Measurements from ENCODE around the gene ADK. TPM values are rescaled to one million over a fixed set of nuclear protein-coding genes. Genes with fewer than 3 reads are reported as not detected.

ADK gene
- total and polyA plus RNA-seq, 2 experiments from 2014 or later, result 39.9 to 53.0 TPM

GRCh38 chr10:74300666-74301065 lies 149.6 kb downstream of the ADK start (continued):
- TF ChIP-seq, protein P1, sequence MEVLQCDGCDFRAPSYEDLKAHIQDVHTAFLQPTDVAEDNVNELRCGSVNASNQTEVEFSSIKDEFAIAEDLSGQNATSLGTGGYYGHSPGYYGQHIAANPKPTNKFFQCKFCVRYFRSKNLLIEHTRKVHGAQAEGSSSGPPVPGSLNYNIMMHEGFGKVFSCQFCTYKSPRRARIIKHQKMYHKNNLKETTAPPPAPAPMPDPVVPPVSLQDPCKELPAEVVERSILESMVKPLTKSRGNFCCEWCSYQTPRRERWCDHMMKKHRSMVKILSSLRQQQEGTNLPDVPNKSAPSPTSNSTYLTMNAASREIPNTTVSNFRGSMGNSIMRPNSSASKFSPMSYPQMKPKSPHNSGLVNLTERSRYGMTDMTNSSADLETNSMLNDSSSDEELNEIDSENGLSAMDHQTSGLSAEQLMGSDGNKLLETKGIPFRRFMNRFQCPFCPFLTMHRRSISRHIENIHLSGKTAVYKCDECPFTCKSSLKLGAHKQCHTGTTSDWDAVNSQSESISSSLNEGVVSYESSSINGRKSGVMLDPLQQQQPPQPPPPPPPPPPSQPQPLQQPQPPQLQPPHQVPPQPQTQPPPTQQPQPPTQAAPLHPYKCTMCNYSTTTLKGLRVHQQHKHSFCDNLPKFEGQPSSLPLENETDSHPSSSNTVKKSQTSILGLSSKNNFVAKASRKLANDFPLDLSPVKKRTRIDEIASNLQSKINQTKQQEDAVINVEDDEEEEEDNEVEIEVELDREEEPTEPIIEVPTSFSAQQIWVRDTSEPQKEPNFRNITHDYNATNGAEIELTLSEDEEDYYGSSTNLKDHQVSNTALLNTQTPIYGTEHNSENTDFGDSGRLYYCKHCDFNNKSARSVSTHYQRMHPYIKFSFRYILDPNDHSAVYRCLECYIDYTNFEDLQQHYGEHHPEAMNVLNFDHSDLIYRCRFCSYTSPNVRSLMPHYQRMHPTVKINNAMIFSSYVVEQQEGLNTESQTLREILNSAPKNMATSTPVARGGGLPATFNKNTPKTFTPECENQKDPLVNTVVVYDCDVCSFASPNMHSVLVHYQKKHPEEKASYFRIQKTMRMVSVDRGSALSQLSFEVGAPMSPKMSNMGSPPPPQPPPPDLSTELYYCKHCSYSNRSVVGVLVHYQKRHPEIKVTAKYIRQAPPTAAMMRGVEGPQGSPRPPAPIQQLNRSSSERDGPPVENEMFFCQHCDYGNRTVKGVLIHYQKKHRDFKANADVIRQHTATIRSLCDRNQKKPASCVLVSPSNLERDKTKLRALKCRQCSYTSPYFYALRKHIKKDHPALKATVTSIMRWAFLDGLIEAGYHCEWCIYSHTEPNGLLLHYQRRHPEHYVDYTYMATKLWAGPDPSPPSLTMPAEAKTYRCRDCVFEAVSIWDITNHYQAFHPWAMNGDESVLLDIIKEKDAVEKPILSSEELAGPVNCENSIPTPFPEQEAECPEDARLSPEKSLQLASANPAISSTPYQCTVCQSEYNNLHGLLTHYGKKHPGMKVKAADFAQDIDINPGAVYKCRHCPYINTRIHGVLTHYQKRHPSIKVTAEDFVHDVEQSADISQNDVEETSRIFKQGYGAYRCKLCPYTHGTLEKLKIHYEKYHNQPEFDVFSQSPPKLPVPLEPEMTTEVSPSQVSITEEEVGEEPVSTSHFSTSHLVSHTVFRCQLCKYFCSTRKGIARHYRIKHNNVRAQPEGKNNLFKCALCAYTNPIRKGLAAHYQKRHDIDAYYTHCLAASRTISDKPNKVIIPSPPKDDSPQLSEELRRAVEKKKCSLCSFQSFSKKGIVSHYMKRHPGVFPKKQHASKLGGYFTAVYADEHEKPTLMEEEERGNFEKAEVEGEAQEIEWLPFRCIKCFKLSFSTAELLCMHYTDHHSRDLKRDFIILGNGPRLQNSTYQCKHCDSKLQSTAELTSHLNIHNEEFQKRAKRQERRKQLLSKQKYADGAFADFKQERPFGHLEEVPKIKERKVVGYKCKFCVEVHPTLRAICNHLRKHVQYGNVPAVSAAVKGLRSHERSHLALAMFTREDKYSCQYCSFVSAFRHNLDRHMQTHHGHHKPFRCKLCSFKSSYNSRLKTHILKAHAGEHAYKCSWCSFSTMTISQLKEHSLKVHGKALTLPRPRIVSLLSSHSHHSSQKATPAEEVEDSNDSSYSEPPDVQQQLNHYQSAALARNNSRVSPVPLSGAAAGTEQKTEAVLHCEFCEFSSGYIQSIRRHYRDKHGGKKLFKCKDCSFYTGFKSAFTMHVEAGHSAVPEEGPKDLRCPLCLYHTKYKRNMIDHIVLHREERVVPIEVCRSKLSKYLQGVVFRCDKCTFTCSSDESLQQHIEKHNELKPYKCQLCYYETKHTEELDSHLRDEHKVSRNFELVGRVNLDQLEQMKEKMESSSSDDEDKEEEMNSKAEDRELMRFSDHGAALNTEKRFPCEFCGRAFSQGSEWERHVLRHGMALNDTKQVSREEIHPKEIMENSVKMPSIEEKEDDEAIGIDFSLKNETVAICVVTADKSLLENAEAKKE (CRISPR knock-in tag; IDR thresholded peaks at IDR 0.05), result no peak
- no peak for TF ChIP-seq EZH2phosphoT487 (IDR thresholded peaks at IDR 0.05; ENCODE audit: unreplicated experiment)
- TF ChIP-seq NANOG (IDR thresholded peaks at IDR 0.05; ENCODE audit: borderline replicate concordance), result no peak
- TF ChIP-seq ZNF331 (CRISPR knock-in tag; IDR thresholded peaks at IDR 0.05; ENCODE audit: low read depth), result no peak
- TF ChIP-seq EZH2 (IDR thresholded peaks at IDR 0.05; ENCODE audit: low read depth, unreplicated experiment), result no peak
- no peak for TF ChIP-seq CREB1 (CRISPR knock-in tag; IDR thresholded peaks at IDR 0.05; ENCODE audit: low read depth)

DNA sequence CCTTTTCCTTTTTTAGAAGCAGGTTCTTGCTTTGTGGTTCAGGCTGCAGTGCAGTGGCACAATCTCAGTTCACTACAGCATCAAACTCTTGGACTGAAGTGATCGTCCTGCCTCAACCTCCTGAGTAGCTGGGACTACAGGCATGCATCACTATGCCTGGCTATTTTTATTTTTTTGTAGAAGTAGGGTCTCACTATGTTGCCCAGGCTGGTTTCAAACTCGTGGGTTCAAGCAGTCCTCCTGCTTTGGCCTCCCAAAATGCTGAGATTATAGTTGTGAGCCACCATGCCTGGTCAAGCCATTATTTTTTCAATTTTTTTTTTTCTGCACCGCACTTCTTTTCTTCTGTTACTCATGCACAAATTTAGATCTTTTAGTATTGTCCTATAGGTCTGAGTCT lies 154.7 kb downstream of the ADK start:
- Histone ChIP-seq H3K4me3 (no peak overlapping the region), H3K4me1 (ENCODE audit: insufficient read depth) (peaks cover 4% of the 10 kb centered on the region), H3F3A (replicated peaks; ENCODE audit: low read depth) (no peaks in the 10 kb centered on the region), H3K79me2 (replicated peaks; ENCODE audit: insufficient read depth) (no peaks in the 10 kb centered on the region), H3K4me2 (no peak overlapping the region), H2AFZ (no peak overlapping the region), H3K9me2 (ENCODE audit: insufficient read depth) (no peaks in the 10 kb centered on the region), H3K27me3 (ENCODE audit: insufficient read depth) (no peaks in the 10 kb centered on the region), H3K27ac (ENCODE audit: low read depth) (no peak overlapping the region), H4K20me1 (replicated peaks; ENCODE audit: insufficient read depth) (no peaks in the 10 kb centered on the region), H3K36me3 (ENCODE audit: insufficient read depth) (no peaks in the 10 kb centered on the region)
- Mint-ChIP-seq H3K27ac (no peak overlapping the region; the same call in 1 of the 2 replicates), H3K4me3 (no peak overlapping the region), H3K4me1 (peaks cover 27% of the 10 kb centered on the region), H3K27me3 (ENCODE audit: insufficient read depth, low read depth, poor library complexity) (no peaks in the 10 kb centered on the region), H3K36me3 (ENCODE audit: low read depth) (no peaks in the 10 kb centered on the region), H3K9me3 (no peaks in the 10 kb centered on the region)
- no peak for ATAC-seq
- DNase-seq (ENCODE audit: low spot score), result no peak
- TF ChIP-seq POLR2AphosphoS5 (IDR thresholded peaks at IDR 0.05; ENCODE audit: low read depth) (no peak), REST (IDR thresholded peaks at IDR 0.05; ENCODE audit: unreplicated experiment) (no peak), EZH2 (IDR thresholded peaks at IDR 0.05; ENCODE audit: low read depth, unreplicated experiment) (no peak), STAT1 (IDR thresholded peaks at IDR 0.05; ENCODE audit: unreplicated experiment) (no peak)
- TF ChIP-seq, protein P2, sequence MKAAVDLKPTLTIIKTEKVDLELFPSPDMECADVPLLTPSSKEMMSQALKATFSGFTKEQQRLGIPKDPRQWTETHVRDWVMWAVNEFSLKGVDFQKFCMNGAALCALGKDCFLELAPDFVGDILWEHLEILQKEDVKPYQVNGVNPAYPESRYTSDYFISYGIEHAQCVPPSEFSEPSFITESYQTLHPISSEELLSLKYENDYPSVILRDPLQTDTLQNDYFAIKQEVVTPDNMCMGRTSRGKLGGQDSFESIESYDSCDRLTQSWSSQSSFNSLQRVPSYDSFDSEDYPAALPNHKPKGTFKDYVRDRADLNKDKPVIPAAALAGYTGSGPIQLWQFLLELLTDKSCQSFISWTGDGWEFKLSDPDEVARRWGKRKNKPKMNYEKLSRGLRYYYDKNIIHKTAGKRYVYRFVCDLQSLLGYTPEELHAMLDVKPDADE (IDR thresholded peaks at IDR 0.05), result no peak
